HG02759 (cell line): Measurements from ENCODE around the gene B4GALNT3.

Experiments used
- ATAC-seq: cut with Tn5 transposase; IDR thresholded peaks from one replicate; pipeline ENCODE4 v1.9.1; 2021; ENCODE audit warnings: mild to moderate bottlenecking, moderate library complexity; ENCODE audit not compliant: unreplicated experiment

Gene B4GALNT3

GRCh38 chr12:507391-507796 lies 47.7 kb downstream of the B4GALNT3 start:
- ATAC-seq: no peak

- ATAC-seq: no peak
Measured at GRCh38 chr12:508145-508544, 48.4 kb downstream of the B4GALNT3 start.

GRCh38 chr12:508795-509194 lies 49.1 kb downstream of the B4GALNT3 start:
- no peak for ATAC-seq

- no peak for ATAC-seq
Measured at GRCh38 chr12:509500-509899, 49.8 kb downstream of the B4GALNT3 start.

GRCh38 chr12:510071-510825 lies 50.5 kb downstream of the B4GALNT3 start:
- ATAC-seq: no peak

- ATAC-seq: no peak
Measured at GRCh38 chr12:512933-513332, 53.2 kb downstream of the B4GALNT3 start.

GRCh38 chr12:513446-513845 lies 53.7 kb downstream of the B4GALNT3 start:
- no peak for ATAC-seq

GRCh38 chr12:517538-517937 lies 57.8 kb downstream of the B4GALNT3 start:
- no peak for ATAC-seq

- ATAC-seq: no peak
Measured at GRCh38 chr12:520119-520518, 60.4 kb downstream of the B4GALNT3 start.

- ATAC-seq: no peak
Measured at GRCh38 chr12:522692-523378, 63.1 kb downstream of the B4GALNT3 start.

GRCh38 chr12:524167-524951 lies 64.6 kb downstream of the B4GALNT3 start:
- no peak for ATAC-seq

- no peak for ATAC-seq
Measured at GRCh38 chr12:526089-526488, 66.3 kb downstream of the B4GALNT3 start.

- ATAC-seq: no peak
Measured at GRCh38 chr12:527241-527640, 67.5 kb downstream of the B4GALNT3 start.

- ATAC-seq: no peak
Measured at GRCh38 chr12:527729-528128, 68.0 kb downstream of the B4GALNT3 start.

- no peak for ATAC-seq
Measured at GRCh38 chr12:530308-530707, 70.6 kb downstream of the B4GALNT3 start.

- no peak for ATAC-seq
Measured at GRCh38 chr12:530821-531220, 71.1 kb downstream of the B4GALNT3 start.

GRCh38 chr12:531951-532585 lies 72.3 kb downstream of the B4GALNT3 start:
- no peak for ATAC-seq

- no peak for ATAC-seq
Measured at GRCh38 chr12:532908-533565, 73.3 kb downstream of the B4GALNT3 start.

GRCh38 chr12:533718-534117 lies 74.0 kb downstream of the B4GALNT3 start:
- no peak for ATAC-seq

GRCh38 chr12:534216-534615 lies 74.5 kb downstream of the B4GALNT3 start:
- ATAC-seq: no peak

- ATAC-seq: no peak
Measured at GRCh38 chr12:535396-535795, 75.7 kb downstream of the B4GALNT3 start.
